ENCODE measurements around the gene ARFGAP3.

ARFGAP3 gene

GRCh38 chr22:42891008-42891407, 33.9 kb upstream of the ARFGAP3 start:
- Mint-ChIP-seq H3K4me3 (peak overlapping the region in 1 of 2 donors; percentile 30), H3K27ac (peak overlapping the region; percentile 82), H3K36me3 (peaks cover 39 to 51% of the 10 kb centered on the region in 2 donors), H3K27me3 (no peaks in the 10 kb centered on the region), H3K9me3 (no peaks in the 10 kb centered on the region), H3K4me1 (peaks cover 39 to 78% of the 10 kb centered on the region in 2 donors)
- ATAC-seq (replicated peaks), result no peak
- DNase-seq, result no peak

GRCh38 chr22:42889304-42889703, 32.2 kb upstream of the ARFGAP3 start:
- DNase-seq (peak; percentile 58), ATAC-seq (replicated peaks) (peak; percentile 94)
- H3K9me3 Mint-ChIP-seq, result no peaks in the 10 kb centered on the region
- peak overlapping the region; percentile 90 for H3K27ac Mint-ChIP-seq
- peaks cover 24 to 69% of the 10 kb centered on the region in 2 donors for H3K4me1 Mint-ChIP-seq
- no peaks in the 10 kb centered on the region for H3K27me3 Mint-ChIP-seq
- peak overlapping the region; percentile 73 to 76 for H3K4me3 Mint-ChIP-seq
- H3K36me3 Mint-ChIP-seq, result peaks cover 49 to 63% of the 10 kb centered on the region in 2 donors

- Mint-ChIP-seq H3K27me3 (no peaks in the 10 kb centered on the region), H3K4me1 (peaks cover 21 to 59% of the 10 kb centered on the region in 2 donors), H3K9me3 (no peaks in the 10 kb centered on the region), H3K4me3 (no peak overlapping the region), H3K36me3 (peaks cover 49 to 74% of the 10 kb centered on the region in 2 donors), H3K27ac (peak overlapping the region; percentile 84)
- DNase-seq (no peak), ATAC-seq (replicated peaks) (no peak)
Observed at GRCh38 chr22:42887523-42888507, 30.7 kb upstream of the ARFGAP3 start.

GRCh38 chr22:42887120-42887519, 30.0 kb upstream of the ARFGAP3 start:
- peaks cover 56 to 78% of the 10 kb centered on the region in 2 donors for H3K36me3 Mint-ChIP-seq
- H3K27me3 Mint-ChIP-seq, result no peaks in the 10 kb centered on the region
- peaks cover 22 to 60% of the 10 kb centered on the region in 2 donors for H3K4me1 Mint-ChIP-seq
- no peak for DNase-seq
- H3K27ac Mint-ChIP-seq, result peak overlapping the region; percentile 62
- ATAC-seq (replicated peaks), result no peak
- H3K4me3 Mint-ChIP-seq, result no peak overlapping the region
- no peaks in the 10 kb centered on the region for H3K9me3 Mint-ChIP-seq

- ATAC-seq (replicated peaks) (no peak), DNase-seq (no peak)
- no peak overlapping the region for H3K27ac Mint-ChIP-seq
- H3K4me1 Mint-ChIP-seq, result peaks cover 18 to 49% of the 10 kb centered on the region in 2 donors
- no peak overlapping the region for H3K4me3 Mint-ChIP-seq
- peaks cover 45 to 77% of the 10 kb centered on the region in 2 donors for H3K36me3 Mint-ChIP-seq
- no peaks in the 10 kb centered on the region for H3K27me3 Mint-ChIP-seq
- no peaks in the 10 kb centered on the region for H3K9me3 Mint-ChIP-seq
Observed at GRCh38 chr22:42885446-42885845, 28.4 kb upstream of the ARFGAP3 start.

- Mint-ChIP-seq H3K36me3 (peaks cover 52 to 80% of the 10 kb centered on the region in 2 donors), H3K4me1 (peaks cover 18 to 48% of the 10 kb centered on the region in 2 donors), H3K9me3 (no peaks in the 10 kb centered on the region), H3K27me3 (no peaks in the 10 kb centered on the region), H3K27ac (no peak overlapping the region), H3K4me3 (no peak overlapping the region)
- DNase-seq (no peak), ATAC-seq (replicated peaks) (no peak)
Observed at GRCh38 chr22:42884616-42885375, 27.7 kb upstream of the ARFGAP3 start.

DNA sequence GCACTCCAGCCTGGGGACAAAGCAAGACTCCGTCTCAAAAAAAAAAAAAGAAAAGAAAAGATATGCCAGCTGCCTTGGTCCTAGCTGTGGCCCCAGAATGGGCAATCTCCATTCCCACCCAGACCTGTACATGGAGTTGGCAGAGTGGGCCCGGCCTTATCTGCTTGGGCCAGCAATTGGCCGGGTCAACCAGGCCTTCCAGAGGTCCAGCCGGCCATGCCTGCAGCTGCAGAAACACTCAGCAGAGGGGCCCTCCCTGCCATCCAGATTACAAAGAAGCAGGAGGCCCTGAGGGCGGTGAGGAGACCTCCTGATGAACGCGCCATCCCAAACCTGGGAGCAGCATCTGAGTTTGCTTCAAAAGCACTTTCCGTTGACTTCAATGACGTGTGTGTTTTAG, 26.9 kb upstream of the ARFGAP3 start:
- Mint-ChIP-seq H3K36me3 (peaks cover 57 to 79% of the 10 kb centered on the region in 2 donors), H3K27ac (no peak overlapping the region), H3K27me3 (no peaks in the 10 kb centered on the region), H3K9me3 (no peaks in the 10 kb centered on the region), H3K4me3 (no peak overlapping the region), H3K4me1 (peaks cover 12 to 41% of the 10 kb centered on the region in 2 donors)
- DNase-seq, result no peak
- ATAC-seq (replicated peaks), result no peak

GRCh38 chr22:42883121-42883520, 26.0 kb upstream of the ARFGAP3 start:
- Mint-ChIP-seq H3K36me3 (peaks cover 65 to 78% of the 10 kb centered on the region in 2 donors), H3K9me3 (no peaks in the 10 kb centered on the region), H3K27ac (peak overlapping the region; percentile 56), H3K4me1 (peaks cover 4 to 32% of the 10 kb centered on the region in 2 donors), H3K4me3 (no peak overlapping the region), H3K27me3 (no peaks in the 10 kb centered on the region)
- no peak for ATAC-seq (replicated peaks)
- no peak for DNase-seq

GRCh38 chr22:42881982-42882656, 25.0 kb upstream of the ARFGAP3 start:
- Mint-ChIP-seq H3K36me3 (peaks cover 64 to 73% of the 10 kb centered on the region in 2 donors), H3K4me1 (peaks cover 2 to 23% of the 10 kb centered on the region in 2 donors), H3K27ac (peak overlapping the region; percentile 56), H3K9me3 (no peaks in the 10 kb centered on the region), H3K4me3 (no peak overlapping the region), H3K27me3 (no peaks in the 10 kb centered on the region)
- ATAC-seq (replicated peaks) (peak; percentile 83 to 85), DNase-seq (no peak)

GRCh38 chr22:42881298-42881697, 24.2 kb upstream of the ARFGAP3 start:
- ATAC-seq (replicated peaks) (no peak), DNase-seq (no peak)
- H3K4me1 Mint-ChIP-seq, result peaks cover 2 to 23% of the 10 kb centered on the region in 2 donors
- no peaks in the 10 kb centered on the region for H3K27me3 Mint-ChIP-seq
- H3K36me3 Mint-ChIP-seq, result peaks cover 63 to 73% of the 10 kb centered on the region in 2 donors
- H3K27ac Mint-ChIP-seq, result no peak overlapping the region
- H3K9me3 Mint-ChIP-seq, result no peaks in the 10 kb centered on the region
- H3K4me3 Mint-ChIP-seq, result no peak overlapping the region

GRCh38 chr22:42880815-42881214, 23.7 kb upstream of the ARFGAP3 start:
- peak overlapping the region; percentile 31 for H3K27ac Mint-ChIP-seq
- DNase-seq, result no peak
- no peaks in the 10 kb centered on the region for H3K27me3 Mint-ChIP-seq
- peaks cover 2 to 19% of the 10 kb centered on the region in 2 donors for H3K4me1 Mint-ChIP-seq
- peaks cover 62 to 73% of the 10 kb centered on the region in 2 donors for H3K36me3 Mint-ChIP-seq
- ATAC-seq (replicated peaks), result no peak
- H3K9me3 Mint-ChIP-seq, result no peaks in the 10 kb centered on the region
- H3K4me3 Mint-ChIP-seq, result no peak overlapping the region

- Mint-ChIP-seq H3K9me3 (no peaks in the 10 kb centered on the region), H3K27me3 (no peaks in the 10 kb centered on the region), H3K36me3 (peaks cover 63 to 70% of the 10 kb centered on the region in 2 donors), H3K27ac (peak overlapping the region; percentile 47), H3K4me3 (no peak overlapping the region), H3K4me1 (peaks cover 2 to 14% of the 10 kb centered on the region in 2 donors)
- DNase-seq (no peak), ATAC-seq (replicated peaks) (no peak)
Observed at GRCh38 chr22:42879371-42880021, 22.4 kb upstream of the ARFGAP3 start.

DNA sequence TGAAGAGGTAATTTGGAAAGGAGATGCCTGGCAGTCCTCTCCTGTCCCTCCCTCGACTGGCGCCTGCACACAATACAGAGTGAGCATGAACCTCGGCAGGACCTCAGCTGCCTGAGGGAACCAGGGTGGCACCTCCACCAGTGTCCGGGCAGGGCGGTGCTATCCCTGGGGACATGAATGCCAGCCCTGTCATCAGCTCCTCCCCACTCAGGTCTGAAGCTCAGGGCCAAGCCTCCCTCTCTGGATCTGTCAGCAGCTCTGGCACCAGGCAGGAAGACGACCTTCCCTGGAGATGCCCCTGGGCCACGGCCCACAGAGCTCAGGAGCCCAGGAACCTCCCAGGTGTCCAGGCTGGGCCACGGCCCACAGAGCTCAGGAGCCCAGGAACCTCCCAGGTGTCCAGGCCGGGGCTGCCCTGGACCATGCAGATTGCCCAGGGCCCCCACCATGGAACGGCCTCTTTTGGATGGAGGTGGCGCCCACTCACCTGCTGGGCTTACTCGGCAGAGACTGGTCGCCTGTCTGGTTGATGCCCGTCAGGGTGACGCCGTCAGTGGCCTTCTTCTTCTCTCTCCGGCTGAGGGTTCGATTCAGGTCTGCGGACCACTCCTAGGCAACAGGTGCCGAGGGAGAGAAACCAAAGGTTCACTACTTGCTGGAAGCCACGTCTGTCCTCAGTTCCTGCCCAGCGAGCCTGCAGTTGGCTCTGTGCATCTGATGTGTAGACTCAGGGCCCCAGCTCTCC, 21.7 kb upstream of the ARFGAP3 start:
- peaks cover 60 to 69% of the 10 kb centered on the region in 2 donors for H3K36me3 Mint-ChIP-seq
- peaks cover 2 to 14% of the 10 kb centered on the region in 2 donors for H3K4me1 Mint-ChIP-seq
- no peak for ATAC-seq (replicated peaks)
- H3K9me3 Mint-ChIP-seq, result no peaks in the 10 kb centered on the region
- H3K4me3 Mint-ChIP-seq, result no peak overlapping the region
- no peaks in the 10 kb centered on the region for H3K27me3 Mint-ChIP-seq
- H3K27ac Mint-ChIP-seq, result no peak overlapping the region
- no peak for DNase-seq

Measured in stimulated activated naive B cell treated with anti-CD40 and anti-IgM and Interleukin-4, amounts not matched to agents 10 μg/mL and 1 μg/mL and 100 μg/mL, for 72 hours (primary cell).